BLaER1 (cell line): ENCODE results near the gene SERPINB7.
"Not testable (repeated sequence)": the region's sequence is repeated elsewhere in the genome, so short reads cannot be mapped to it uniquely, and the experiment has no call there.

Experiments used
- H3K27ac ChIP-seq: shearing (Covaris generic); formaldehyde crosslinking; 2 replicates; pipeline ENCODE4 v1.8.1; 2022
- H3K27me3 ChIP-seq: shearing (Covaris generic); formaldehyde crosslinking; 2 replicates; pipeline ENCODE4 v1.8.1; 2022
- H3K36me3 ChIP-seq: shearing (Covaris generic); formaldehyde crosslinking; 2 replicates; pipeline ENCODE4 v1.8.1; 2022
- H3K4me1 ChIP-seq: shearing (Covaris generic); formaldehyde crosslinking; 2 replicates; pipeline ENCODE4 v1.8.1; 2022
- H3K4me2 ChIP-seq: shearing (Covaris generic); formaldehyde crosslinking; 2 replicates; pipeline ENCODE4 v1.8.1; 2022
- H3K4me3 ChIP-seq: shearing (Covaris generic); formaldehyde crosslinking; 2 replicates; pipeline ENCODE4 v1.8.1; 2022
- H3K9ac ChIP-seq: shearing (Covaris generic); formaldehyde crosslinking; 2 replicates; pipeline ENCODE4 v1.8.1; 2022
- H3K9me3 ChIP-seq: shearing (Covaris generic); formaldehyde crosslinking; 2 replicates; pipeline ENCODE4 v1.8.1; 2022
- H4K20me1 ChIP-seq: shearing (Covaris generic); formaldehyde crosslinking; 2 replicates; pipeline ENCODE4 v1.8.1; 2022
- Cebpa-rat ChIP-seq: shearing (Covaris generic); IDR thresholded peaks from 2 replicates; pipeline ENCODE4 v1.8.1; 2022

The SERPINB7 gene

DNA sequence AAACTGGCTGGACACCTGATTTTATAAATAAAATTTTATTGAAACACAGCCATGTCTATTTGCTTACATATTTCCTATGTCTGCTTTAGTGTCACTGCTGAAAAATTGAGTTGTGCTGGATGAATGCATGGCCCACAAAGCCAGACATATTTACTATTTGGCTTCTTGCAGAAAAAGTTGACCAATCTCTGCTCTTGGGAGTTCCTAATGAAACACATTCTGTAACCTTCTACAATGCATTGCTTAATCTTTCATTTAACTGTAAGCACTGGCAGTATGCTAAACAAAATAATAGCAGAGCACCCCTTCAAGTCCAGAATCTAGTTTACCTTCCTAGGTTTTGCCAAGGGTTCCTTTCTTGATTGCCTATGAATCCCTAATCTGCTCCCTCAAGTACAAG, 17.7 kb upstream of the SERPINB7 start:
- no peak overlapping the region for H3K9ac ChIP-seq
- no peak overlapping the region for H3K4me2 ChIP-seq
- no peak for TF ChIP-seq Cebpa-rat
- no peak overlapping the region for H3K27ac ChIP-seq
- no peaks in the 10 kb centered on the region for H3K4me1 ChIP-seq
- H3K36me3 ChIP-seq: no peaks in the 10 kb centered on the region
- no peaks in the 10 kb centered on the region for H4K20me1 ChIP-seq
- no peak overlapping the region for H3K4me3 ChIP-seq
- peaks cover 17% of the 10 kb centered on the region for H3K9me3 ChIP-seq
- no peaks in the 10 kb centered on the region for H3K27me3 ChIP-seq

DNA sequence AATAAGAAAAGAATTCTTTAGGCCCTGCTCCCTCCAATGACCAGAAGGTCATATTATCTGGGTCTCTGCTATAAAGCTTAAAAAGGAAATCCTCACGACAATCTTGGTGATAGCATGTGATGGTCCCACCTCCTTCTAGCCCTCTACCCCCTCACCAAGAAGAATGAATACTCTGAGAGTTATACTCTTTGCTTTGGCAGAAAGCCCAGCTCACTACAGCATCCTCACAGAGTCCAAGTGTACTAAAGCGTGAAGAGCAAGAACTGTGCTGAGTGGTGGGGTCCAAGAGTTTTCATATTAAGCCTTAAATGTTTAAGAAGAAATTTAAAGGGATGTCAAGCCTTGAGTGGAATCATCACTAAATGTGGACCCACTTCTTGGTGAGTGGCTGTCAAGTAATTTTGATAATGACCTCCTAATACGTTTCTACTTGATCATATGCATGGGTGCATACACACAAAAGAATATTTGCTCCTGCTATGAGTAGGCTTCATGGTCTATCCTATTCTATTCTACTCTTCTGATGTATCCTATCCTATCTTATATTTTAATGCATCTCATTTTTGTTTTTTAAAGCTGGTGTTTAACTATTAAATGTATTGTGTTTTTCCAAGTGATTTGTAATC, 16.5 kb upstream of the SERPINB7 start:
- no peaks in the 10 kb centered on the region for H4K20me1 ChIP-seq
- H3K9ac ChIP-seq: no peak overlapping the region
- no peak overlapping the region for H3K4me3 ChIP-seq
- no peak overlapping the region for H3K27ac ChIP-seq
- no peaks in the 10 kb centered on the region for H3K36me3 ChIP-seq
- no peak for TF ChIP-seq Cebpa-rat
- no peaks in the 10 kb centered on the region for H3K4me1 ChIP-seq
- no peaks in the 10 kb centered on the region for H3K27me3 ChIP-seq
- no peak overlapping the region for H3K4me2 ChIP-seq
- peaks cover 17% of the 10 kb centered on the region for H3K9me3 ChIP-seq

DNA sequence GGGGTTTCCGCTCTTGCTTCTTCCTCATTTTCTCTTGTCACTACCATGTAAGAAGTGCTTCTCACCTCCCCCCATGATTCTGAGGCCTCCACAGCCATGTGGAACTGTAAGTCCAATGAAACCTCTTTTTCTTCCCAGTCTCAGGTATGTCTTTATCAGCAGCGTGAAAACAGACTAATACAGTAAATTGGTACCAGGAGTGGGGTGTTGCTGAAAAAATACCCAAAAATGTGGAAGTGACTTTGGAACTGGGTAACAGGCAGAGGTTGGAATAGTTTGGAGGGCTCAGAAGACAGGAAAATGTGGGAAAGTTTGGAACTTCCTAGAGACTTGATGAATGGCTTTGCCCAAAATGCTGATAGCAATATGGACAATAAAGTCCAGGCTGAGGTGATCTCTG, 15.4 kb upstream of the SERPINB7 start:
- not testable (repeated sequence) for H3K4me1 ChIP-seq, H3K27ac ChIP-seq, H3K4me2 ChIP-seq, H3K27me3 ChIP-seq, H4K20me1 ChIP-seq, H3K9ac ChIP-seq, H3K36me3 ChIP-seq, H3K4me3 ChIP-seq
- peaks cover 17% of the 10 kb centered on the region for H3K9me3 ChIP-seq

DNA sequence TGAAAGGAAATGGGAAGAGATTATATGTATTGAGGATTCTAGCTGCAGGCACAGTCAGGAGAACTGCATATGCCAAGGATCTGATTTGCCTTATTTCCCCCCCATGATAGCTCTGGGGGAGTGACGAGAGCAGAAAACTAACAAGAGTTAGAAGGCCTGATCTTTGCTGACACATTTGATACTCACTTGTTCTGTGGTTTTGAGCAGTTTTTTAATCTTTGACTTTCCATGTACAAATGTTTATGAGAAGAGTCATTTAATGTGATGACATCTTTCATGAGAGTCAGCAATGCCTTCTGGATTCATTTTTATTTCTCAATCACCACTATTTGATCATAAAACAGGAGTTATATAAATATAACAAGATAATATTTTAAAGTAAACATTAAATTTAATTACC, 12.7 kb upstream of the SERPINB7 start:
- H3K9me3 ChIP-seq: peaks cover 17% of the 10 kb centered on the region
- H3K9ac ChIP-seq: no peak overlapping the region
- H4K20me1 ChIP-seq: no peaks in the 10 kb centered on the region
- no peaks in the 10 kb centered on the region for H3K4me1 ChIP-seq
- H3K4me3 ChIP-seq: no peak overlapping the region
- no peaks in the 10 kb centered on the region for H3K36me3 ChIP-seq
- no peak overlapping the region for H3K27ac ChIP-seq
- no peak overlapping the region for H3K4me2 ChIP-seq
- H3K27me3 ChIP-seq: no peaks in the 10 kb centered on the region
- no peak for TF ChIP-seq Cebpa-rat

DNA sequence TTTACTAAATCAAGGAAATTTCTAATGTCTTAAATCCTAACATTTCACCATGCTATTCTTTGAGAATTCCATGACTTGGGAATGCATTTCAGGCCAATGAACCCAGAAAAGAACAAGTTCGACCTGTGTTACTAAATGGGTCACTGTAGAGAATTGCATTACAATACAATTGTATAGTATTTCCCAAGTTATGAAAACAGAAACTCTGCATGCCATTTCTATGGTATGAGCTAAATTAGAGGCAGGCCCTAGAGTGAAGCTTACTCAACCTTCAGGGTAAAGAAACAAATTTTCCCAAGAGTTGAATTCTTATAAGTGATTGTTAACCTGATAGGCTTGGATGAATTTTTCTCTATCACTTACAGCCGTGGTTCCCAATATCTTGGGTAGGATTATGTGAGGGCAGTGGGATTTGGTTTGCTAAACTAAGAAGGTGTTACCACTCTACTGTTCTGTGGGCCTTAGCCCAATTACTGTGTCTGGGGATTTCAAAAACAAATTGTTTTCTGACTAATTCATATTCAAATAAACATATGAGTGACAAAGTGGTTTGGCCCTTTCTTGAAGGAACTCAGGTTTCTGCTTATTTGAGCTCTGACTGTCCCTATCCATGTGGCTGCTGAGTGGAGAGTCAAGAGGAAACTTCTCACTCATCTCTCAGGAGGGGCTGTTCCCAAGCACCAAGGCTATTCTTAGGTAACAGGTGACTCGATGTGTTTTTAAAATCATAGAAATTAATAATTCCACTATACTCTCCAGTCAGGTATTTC, 11.2 kb upstream of the SERPINB7 start:
- TF ChIP-seq Cebpa-rat: no peak
- H3K27ac ChIP-seq: no peak overlapping the region
- H4K20me1 ChIP-seq: no peaks in the 10 kb centered on the region

DNA sequence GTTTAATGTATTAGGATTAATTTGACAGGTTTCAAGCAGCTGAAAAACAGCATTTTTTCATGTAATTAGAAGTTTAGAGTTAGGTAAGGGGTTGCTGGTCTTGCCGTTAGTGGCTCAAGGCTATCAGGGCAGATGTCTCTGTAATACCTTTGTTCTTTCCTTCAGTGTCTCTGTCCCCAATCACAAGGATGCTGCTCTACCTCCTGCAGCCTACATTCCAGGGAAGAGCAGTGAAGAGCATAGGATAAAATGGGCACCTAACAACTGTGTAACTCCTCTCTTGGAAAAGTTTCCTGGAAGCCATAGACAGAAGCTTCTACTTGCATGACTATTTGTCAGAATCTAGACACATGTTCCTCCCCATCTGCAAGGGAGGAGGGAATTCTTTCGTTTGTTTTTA, 9.4 kb upstream of the SERPINB7 start:
- H3K27ac ChIP-seq: no peak overlapping the region
- H3K4me3 ChIP-seq: no peak overlapping the region
- H3K4me2 ChIP-seq: no peak overlapping the region
- H3K36me3 ChIP-seq: no peaks in the 10 kb centered on the region
- no peak overlapping the region for H3K9ac ChIP-seq
- H3K9me3 ChIP-seq: peaks cover under 1% of the 10 kb centered on the region; the same call in 1 of the 2 replicates
- no peak for TF ChIP-seq Cebpa-rat
- H3K27me3 ChIP-seq: no peaks in the 10 kb centered on the region
- no peaks in the 10 kb centered on the region for H3K4me1 ChIP-seq
- H4K20me1 ChIP-seq: no peaks in the 10 kb centered on the region

More for the DNA sequence above, 11.2 kb upstream of the SERPINB7 start:
- Histone ChIP-seq H3K4me3 (no peak overlapping the region), H3K36me3 (no peaks in the 10 kb centered on the region), H3K27me3 (no peaks in the 10 kb centered on the region), H3K9ac (no peak overlapping the region), H3K9me3 (peaks cover 17% of the 10 kb centered on the region), H3K4me2 (no peak overlapping the region), H3K4me1 (no peaks in the 10 kb centered on the region)

DNA sequence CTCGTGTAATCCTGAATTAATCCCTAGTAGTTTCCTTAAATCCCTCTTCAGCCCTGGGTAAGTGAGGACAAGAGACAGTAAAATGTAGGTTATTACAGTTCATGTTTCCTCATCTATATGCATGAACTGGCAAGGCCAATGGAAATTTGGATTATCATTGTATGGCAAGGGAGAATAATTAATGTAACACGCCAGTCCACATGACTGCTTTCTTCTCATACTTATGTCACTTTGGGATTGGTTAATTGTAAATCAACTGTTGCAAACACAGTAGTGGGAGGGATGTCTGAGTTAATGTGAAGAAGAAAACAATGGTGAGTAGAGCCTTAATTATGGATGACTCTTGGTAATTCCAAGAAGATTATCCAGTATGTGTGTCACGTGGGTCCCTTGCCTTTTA, 1.7 kb upstream of the SERPINB7 start:
- no peak overlapping the region for H3K4me2 ChIP-seq
- H3K9ac ChIP-seq: no peak overlapping the region
- H3K27ac ChIP-seq: no peak overlapping the region
- no peaks in the 10 kb centered on the region for H4K20me1 ChIP-seq
- H3K4me1 ChIP-seq: no peaks in the 10 kb centered on the region
- H3K4me3 ChIP-seq: no peak overlapping the region
- H3K27me3 ChIP-seq: no peaks in the 10 kb centered on the region
- no peak for TF ChIP-seq Cebpa-rat
- no peaks in the 10 kb centered on the region for H3K9me3 ChIP-seq
- H3K36me3 ChIP-seq: no peaks in the 10 kb centered on the region

DNA sequence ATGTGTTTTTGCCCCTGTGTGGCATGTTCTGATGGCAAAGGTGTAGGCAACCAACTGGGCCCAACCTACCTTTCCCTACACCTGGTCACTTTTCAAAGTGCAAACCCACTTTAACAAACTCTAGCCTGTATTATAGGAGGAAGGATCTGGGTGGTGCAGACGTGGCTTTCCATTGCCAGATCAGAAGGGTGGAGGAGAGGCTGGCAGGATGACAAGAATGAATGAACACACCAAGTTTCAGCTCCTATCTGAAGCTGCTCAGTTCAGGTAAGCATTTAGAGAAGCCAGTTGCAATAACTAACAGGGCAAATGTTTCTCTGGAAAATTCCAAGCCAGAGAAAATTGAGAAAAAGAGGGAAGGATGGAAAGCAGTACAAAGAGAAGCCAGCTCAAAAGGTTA, 707 bp upstream of the SERPINB7 start:
- H3K9ac ChIP-seq: no peak overlapping the region
- H3K4me3 ChIP-seq: no peak overlapping the region
- no peaks in the 10 kb centered on the region for H3K4me1 ChIP-seq
- H3K27ac ChIP-seq: no peak overlapping the region
- H3K36me3 ChIP-seq: no peaks in the 10 kb centered on the region
- H4K20me1 ChIP-seq: no peaks in the 10 kb centered on the region
- H3K4me2 ChIP-seq: no peak overlapping the region
- TF ChIP-seq Cebpa-rat: no peak
- H3K9me3 ChIP-seq: no peaks in the 10 kb centered on the region
- no peaks in the 10 kb centered on the region for H3K27me3 ChIP-seq

DNA sequence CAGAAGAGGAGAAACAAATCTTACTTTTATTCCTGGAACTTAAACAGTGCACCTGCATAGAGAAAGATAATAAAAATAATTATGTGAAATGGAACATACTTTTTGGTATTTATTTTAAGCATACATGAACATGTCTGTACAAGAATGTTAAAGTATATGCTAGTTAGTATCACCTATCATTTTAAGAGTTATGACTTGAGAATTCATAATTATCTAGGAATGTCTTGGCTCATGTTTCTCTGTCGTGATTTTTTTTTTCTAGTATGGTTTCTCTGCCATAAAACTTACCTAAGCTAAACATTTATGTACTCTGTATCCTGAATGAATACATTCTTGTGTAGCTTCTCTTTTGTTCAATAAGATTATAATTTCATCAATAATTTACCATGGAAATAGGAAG, 4.2 kb downstream of the SERPINB7 start:
- H3K36me3 ChIP-seq: no peaks in the 10 kb centered on the region
- no peaks in the 10 kb centered on the region for H4K20me1 ChIP-seq
- H3K4me2 ChIP-seq: no peak overlapping the region
- no peaks in the 10 kb centered on the region for H3K4me1 ChIP-seq
- H3K27me3 ChIP-seq: no peaks in the 10 kb centered on the region
- TF ChIP-seq Cebpa-rat: no peak
- H3K4me3 ChIP-seq: no peak overlapping the region
- H3K27ac ChIP-seq: no peak overlapping the region
- H3K9me3 ChIP-seq: no peaks in the 10 kb centered on the region
- no peak overlapping the region for H3K9ac ChIP-seq

DNA sequence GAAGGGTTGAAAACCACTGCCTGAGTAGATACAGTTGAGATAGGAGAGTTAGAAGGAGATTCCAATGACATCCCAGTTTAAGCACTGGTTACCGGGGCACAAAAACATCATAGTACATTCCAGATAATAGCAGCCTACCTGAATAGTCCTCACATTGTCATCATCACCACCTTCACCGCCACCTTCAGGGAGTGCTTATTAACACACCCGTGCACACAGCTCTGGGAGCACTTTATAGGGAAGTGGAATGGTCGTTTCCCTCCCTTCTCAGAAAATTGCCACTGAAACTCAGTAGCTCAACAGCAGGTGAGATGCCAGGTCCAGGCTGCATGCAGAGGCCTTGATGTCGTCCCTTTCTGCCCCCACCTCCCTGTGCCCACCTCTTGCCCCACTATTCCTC, 8.2 kb downstream of the SERPINB7 start:
- Histone ChIP-seq H3K27me3 (no peaks in the 10 kb centered on the region), H3K27ac (no peak overlapping the region)

More for the DNA sequence above, 8.2 kb downstream of the SERPINB7 start:
- H3K4me1 ChIP-seq: no peaks in the 10 kb centered on the region
- H3K9me3 ChIP-seq: no peaks in the 10 kb centered on the region
- H3K36me3 ChIP-seq: no peaks in the 10 kb centered on the region
- no peaks in the 10 kb centered on the region for H4K20me1 ChIP-seq
- TF ChIP-seq Cebpa-rat: no peak
- no peak overlapping the region for H3K4me2 ChIP-seq
- no peak overlapping the region for H3K9ac ChIP-seq
- no peak overlapping the region for H3K4me3 ChIP-seq
